Hematopoietic multipotent progenitor cell treated with erythropoietin and hydrocortisone succinate and interleukin-3 and kit ligand, for 8 days (in vitro differentiated cells): ENCODE results near the gene P3R3URF.
A peak's percentile ranks its signal among the peaks of the same experiment; 100 is the strongest.

Experiments
- DNase-seq: peaks from one replicate; pipeline ENCODE4 v3.0.0-alpha.2; 2015

The P3R3URF gene

GRCh38 chr1:46171871-46172270, 4.4 kb downstream of the P3R3URF start:
- no peak for DNase-seq

GRCh38 chr1:46171351-46171750, 4.9 kb downstream of the P3R3URF start:
- no peak for DNase-seq

GRCh38 chr1:46169811-46170454, 6.4 kb downstream of the P3R3URF start:
- no peak for DNase-seq

GRCh38 chr1:46168477-46168876, 7.8 kb downstream of the P3R3URF start:
- DNase-seq = no peak

- DNase-seq = no peak
Observed at GRCh38 chr1:46166521-46167462, 9.5 kb downstream of the P3R3URF start.

- no peak for DNase-seq
Observed at GRCh38 chr1:46160212-46160611, 16.1 kb downstream of the P3R3URF start.

GRCh38 chr1:46159516-46159915, 16.8 kb downstream of the P3R3URF start:
- no peak for DNase-seq

GRCh38 chr1:46158312-46159281, 17.7 kb downstream of the P3R3URF start:
- DNase-seq = peak; percentile 94

GRCh38 chr1:46157916-46158311, 18.4 kb downstream of the P3R3URF start:
- DNase-seq = no peak

- no peak for DNase-seq
Observed at GRCh38 chr1:46153732-46154131, 22.6 kb downstream of the P3R3URF start.

- no peak for DNase-seq
Observed at GRCh38 chr1:46153228-46153627, 23.1 kb downstream of the P3R3URF start.

GRCh38 chr1:46152016-46152415, 24.3 kb downstream of the P3R3URF start:
- DNase-seq = no peak

- no peak for DNase-seq
Observed at GRCh38 chr1:46150085-46150484, 26.2 kb downstream of the P3R3URF start.

- DNase-seq = no peak
Observed at GRCh38 chr1:46148318-46148717, 28.0 kb downstream of the P3R3URF start.

- no peak for DNase-seq
Observed at GRCh38 chr1:46137916-46138315, 38.4 kb downstream of the P3R3URF start.

- DNase-seq = no peak
Observed at GRCh38 chr1:46136711-46137110, 39.6 kb downstream of the P3R3URF start.

GRCh38 chr1:46134660-46135331, 41.5 kb downstream of the P3R3URF start:
- DNase-seq = no peak

- DNase-seq = no peak
Observed at GRCh38 chr1:46133781-46134350, 42.4 kb downstream of the P3R3URF start.

- no peak for DNase-seq
Observed at GRCh38 chr1:46133181-46133658, 43.1 kb downstream of the P3R3URF start.

- DNase-seq = peak; percentile 98
Observed at GRCh38 chr1:46132529-46133180, 43.6 kb downstream of the P3R3URF start, which contains the start of gene PIK3R3. Gene PIK3R3, minus strand, starts transcription at chr1:46132629. Its CDS starts 677 bp downstream, at chr1:46131952.
